Measurements from ENCODE around the gene B3GALT6.

B3GALT6 gene

DNA sequence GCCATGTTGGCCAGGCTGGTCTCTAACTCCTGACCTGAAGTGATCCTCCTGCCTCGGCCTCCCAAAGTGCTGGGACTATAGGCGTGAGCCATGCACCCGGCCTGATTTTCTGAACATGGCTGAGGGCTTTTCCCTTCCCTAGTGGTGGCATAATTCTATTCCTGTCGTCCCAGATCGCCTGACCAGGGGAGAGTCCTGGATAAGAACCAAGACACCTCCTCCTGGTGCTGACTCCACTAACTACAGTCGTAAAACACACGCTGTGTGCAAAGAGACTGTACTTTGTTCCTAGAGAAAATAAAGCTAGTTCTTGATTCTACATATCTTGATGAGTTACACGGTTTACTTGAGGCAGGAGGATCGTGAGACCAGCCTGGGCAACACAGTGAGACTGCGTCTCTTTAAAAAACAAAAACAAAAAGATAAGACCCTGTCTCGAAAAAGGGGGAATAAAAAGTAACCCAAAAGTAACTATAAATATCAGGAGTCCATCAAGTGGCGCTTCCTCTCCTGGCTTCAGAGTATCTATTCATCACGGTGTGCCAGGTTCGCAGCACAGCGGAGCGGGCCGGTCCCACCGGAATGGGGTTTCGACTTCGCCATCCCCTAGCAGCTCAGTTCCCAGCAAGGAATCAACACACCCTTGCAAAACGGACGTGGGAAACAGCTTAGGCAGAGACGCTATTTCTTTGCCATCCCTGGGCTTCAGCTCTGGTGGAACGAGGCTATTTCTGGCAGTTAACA is 1.2 kb upstream of the B3GALT6 start:
- no peak for DNase-seq (ENCODE audit: extremely low read depth in 1 of 2, low read depth in 1 of 2)

DNA sequence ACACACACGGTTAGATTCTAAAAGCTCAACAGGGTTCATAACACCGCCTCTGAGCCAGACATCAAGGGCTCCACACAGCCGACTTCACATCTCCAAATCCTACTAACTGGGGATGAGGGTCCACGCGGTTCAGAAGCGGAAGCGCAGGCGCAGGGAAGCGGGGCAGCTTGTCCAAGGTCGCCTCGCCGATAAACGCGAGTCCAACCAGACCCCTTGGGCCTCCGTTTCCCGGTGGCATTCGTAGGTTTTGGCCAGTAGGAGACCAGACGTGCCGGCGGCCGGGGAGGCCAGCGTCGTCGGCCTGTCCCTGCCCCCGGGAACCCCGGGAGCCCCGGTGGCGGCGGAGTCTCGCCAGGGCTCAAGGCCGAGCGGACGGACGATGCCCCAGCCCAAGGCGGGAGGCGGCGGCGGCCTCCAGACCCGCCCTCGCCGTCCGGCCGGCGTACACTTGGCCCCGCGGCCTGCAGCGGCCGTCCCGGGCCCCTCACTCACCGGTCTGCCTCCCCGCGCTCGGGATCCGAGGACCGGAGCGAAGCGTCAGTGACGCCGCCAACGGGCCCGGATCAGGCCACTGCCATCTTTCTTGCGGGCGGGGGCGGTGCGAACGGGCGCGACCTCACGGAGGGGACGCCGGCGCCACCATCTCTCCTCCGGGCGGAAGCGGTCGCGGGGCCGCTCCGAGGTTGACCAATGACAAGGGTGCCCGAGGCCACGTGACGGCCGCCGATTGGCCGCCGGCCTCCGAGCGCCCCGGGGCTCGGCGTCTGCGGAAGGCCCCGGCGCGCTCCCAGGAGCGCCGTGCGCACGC is 433 bp upstream of the B3GALT6 start, which contains the start of gene SDF4:
SDF4 (minus strand) TSS at position 602 of the 808 bp plus-strand sequence. CDS start 3,229 bp downstream, outside the sequence.
- peak; percentile 93 to 94 for DNase-seq (ENCODE audit: extremely low read depth in 1 of 2, low read depth in 1 of 2)

DNA sequence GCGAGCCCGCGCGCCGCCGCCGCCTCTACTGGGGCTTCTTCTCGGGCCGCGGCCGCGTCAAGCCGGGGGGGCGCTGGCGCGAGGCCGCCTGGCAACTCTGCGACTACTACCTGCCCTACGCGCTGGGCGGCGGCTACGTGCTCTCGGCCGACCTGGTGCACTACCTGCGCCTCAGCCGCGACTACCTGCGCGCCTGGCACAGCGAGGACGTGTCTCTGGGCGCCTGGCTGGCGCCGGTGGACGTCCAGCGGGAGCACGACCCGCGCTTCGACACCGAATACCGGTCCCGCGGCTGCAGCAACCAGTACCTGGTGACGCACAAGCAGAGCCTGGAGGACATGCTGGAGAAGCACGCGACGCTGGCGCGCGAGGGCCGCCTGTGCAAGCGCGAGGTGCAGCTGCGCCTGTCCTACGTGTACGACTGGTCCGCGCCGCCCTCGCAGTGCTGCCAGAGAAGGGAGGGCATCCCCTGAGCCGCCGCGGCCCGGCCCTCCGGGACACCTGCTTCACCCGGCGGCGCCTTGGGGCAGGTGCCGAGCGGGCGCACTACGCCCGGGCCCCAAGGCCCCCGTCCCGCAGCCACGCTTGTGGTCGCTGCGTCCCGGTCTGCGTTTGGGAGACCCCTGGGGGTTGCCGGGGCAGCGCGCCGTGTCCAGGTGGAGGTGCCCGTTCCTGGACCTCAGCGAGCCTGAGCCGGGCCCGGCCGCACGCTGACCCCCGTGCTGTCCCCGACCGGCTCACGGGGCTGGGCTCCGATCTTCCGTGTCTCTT is 944 bp downstream of the B3GALT6 start:
- DNase-seq (ENCODE audit: extremely low read depth in 1 of 2, low read depth in 1 of 2), result no peak

DNA sequence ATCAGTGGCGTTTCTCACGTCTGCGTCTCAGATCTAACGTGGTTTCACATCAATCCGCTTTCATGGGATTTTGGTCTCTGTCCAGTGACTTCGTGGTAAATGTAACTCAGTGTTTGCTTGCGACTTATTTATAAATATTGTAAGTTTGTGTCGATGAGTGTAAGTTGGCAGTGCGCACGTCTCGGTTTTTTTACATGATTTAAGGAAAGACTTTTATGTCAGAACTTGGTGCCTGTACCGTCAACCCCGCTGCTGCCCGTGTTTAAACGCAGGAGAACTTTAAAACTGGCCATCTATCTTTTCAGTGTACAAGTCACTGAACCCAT is 1.5 kb downstream of the B3GALT6 start:
- DNase-seq (ENCODE audit: extremely low read depth in 1 of 2, low read depth in 1 of 2), result no peak

DNA sequence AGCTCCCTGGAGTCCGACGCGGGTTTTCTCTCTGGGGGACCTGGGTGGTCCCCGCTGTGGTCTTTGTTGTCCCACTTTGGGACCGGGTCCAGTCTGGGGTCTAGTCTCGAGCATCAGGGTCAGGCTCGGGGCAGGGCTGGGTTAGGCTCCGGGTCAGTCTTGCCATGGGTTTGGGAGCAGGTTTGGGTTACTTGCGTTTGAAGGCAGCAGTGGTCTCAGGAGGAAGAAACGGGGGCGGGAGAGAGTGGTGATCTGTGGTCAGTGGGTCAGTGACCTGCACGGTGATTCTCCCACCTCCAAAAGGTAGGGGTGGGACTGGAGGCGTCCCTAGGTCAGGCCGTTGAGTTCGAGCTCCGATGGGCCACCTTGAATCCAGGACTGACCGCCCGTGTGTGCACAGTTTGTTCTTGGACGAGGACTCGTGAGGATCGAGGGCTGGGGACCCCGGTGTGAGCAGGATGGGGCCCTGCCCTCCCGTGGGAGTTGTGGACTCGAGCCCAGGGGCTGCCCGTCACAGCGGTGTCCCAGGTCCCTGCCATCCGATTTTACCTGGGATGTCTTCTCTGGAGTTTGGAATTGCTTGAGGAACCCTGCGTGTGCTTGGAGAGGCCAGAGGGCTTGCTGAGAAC is 2.3 kb downstream of the B3GALT6 start:
- no peak for DNase-seq (ENCODE audit: extremely low read depth in 1 of 2, low read depth in 1 of 2)

DNA sequence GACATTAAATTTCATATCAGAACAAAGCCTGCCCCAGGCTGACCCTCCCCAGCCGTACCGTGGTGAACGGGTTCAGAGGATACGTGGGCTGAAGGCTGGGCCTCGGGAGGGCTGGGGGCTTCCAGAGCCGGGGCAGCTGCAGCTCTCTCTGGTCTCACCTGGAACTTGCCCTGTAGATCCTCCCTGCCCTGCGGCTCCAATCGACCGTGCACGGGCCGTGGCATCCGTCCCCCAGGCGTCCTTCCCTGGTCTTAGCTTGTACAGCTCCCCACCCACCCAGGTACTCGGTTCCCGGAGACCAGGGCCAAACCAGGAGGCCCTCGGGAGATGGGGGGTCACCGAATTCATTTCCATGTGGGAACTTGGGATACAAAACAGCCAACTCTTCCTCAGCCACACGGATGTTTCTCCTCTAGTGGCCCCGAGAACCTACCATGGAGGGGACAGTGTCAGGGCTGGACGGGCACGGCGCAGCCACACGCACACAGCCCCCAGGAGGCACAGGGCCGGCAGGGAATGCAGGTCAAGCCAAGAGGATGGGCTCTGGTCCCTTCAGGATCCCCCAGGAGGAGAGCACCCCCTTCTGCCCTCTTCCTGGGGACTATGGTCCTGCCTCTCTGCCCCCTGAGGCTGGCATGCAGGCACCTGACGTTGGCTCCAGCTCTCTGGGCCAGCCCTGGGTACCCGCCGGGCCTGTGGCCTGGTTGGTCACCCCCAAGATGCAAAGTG is 3.1 kb downstream of the B3GALT6 start:
- no peak for DNase-seq (ENCODE audit: extremely low read depth in 1 of 2, low read depth in 1 of 2)

DNA sequence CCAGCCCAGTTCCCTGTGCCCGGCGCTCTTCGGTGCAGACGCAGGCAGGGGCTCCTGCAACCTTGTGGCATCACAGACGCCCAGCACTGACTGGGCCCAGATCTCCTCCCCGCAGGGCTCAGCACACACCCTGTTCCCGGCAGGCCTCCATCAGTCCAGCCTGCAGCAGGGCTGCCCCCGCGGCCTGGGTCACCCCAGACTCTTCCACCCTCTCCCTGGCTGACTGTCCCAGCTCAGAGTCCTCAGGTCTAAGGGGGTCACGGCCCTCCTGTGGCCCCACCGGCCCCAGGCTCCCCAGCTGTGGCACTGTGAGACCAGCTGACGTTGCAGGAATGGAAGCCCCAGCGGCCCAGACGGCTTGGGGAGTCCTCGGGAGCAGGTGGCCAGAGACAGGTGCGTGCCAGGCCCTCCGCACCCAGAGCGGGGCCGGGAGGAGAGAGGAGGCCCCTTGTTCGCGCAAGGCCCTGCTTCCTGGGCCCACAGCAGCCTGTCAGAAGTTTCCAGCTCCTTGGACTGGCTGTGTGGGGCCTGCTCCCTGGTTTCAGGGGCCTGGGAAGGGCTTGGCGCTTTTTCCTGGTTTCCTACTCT is 4.2 kb downstream of the B3GALT6 start:
- no peak for DNase-seq (ENCODE audit: extremely low read depth in 1 of 2, low read depth in 1 of 2)

DNA sequence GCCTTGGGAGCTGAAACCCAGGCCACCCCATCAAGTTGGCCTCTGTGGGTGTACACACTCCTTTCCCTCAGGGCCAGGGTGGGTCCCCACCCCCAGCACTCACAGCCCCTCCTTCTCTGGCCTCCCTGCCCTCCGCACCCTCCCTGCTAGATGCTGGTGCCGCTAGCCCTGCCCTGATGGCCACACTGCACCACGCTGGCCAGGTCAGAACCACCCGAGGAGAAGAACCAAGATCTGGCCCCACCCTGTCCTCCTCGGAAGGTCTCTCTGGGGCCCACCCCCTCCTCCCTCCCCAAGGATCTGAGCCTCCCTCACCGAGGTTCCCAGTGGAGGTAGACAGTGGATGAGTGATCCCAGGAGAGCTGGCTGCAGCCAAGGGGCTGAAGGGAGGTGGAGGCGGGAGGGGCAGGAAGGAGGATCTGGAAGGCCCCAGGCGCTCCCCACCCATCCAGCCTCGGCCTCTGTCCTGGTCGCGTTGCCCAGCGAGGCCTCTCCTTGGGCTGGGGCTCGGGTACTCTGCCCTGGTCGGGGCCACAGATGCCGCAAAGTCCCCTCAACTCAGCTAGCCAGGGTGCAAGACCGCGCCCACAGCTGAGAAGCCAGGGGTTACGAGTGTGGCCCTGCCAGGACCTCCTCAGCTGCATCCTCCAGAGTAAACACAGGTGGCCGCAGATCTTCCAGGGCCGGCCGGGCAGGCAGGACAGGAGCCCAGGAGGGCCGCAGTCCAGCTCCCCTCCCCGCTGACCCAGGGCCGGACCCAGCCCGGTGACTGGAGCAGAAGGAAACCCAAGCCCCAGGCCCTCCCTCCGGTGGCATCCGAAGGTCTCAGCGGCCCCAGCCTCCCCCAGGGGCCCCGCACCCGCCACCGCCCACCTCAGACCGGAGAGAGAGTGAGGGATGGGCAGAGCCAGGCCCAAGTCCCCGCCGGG is 5.2 kb downstream of the B3GALT6 start:
- DNase-seq (ENCODE audit: extremely low read depth in 1 of 2, low read depth in 1 of 2), result no peak

DNA sequence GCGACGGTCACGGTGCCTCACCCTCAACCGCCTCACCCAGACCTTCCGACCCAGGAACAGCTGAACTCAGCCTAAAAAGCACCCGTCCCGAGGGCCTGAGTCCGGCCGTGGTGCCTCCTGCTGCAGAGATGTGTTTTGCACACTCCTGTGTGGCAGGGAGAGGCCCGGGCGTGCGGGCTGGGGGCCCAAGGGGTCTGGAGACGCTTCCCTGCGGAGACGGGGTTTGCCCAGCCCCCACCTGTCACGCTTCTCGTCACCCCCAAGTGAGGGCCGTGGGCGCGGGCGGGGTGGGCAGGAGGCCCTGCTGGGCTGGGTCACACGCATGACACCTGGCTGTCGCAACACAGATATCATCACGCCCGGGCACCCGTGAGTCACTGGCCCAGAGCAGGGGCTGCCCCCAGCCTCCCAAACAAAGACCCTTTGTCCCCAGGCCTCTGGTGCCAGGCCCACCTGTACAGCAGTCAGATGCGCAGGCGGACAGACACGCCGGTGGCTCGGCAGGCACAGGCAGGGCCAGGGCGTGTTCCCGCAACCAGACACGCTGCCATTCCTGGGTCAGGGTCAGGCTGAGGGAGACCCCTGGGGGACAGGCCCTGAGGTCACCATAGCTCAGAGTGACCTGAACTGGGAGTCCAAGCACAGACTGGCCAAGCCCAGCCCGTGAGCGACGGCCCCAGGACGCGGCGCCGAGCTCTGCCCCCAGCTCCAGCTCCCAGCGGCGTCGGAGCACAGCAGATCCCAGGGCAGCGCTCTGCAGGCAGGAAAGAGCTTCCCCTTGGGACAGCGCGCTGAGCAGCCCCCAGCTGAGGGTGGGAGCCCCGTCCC is 6.1 kb downstream of the B3GALT6 start:
- DNase-seq (ENCODE audit: extremely low read depth in 1 of 2, low read depth in 1 of 2), result no peak

DNA sequence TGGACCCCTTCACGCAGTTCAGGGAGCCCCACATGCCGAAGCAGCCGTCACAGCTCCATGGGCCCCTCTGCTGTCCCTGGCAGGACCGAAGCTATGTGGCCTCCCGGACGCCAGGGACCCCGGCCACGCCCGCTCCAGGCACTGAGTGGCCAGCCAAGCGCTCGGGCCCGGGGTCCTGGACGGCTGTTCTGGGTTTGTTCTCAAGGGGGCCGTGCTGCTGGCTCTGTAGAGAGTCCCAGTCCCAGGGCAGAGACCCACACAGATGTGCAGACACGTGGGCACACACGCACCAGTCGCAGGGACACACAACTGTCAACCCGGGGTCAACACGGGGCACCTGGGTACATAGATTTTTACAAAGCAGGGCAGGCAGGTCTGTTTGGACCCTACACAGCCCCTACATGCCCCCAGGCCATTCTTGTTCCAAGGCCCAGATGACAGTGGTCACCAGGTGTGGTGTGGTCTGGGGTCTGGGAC is 6.7 kb downstream of the B3GALT6 start:
- no peak for DNase-seq (ENCODE audit: extremely low read depth in 1 of 2, low read depth in 1 of 2)

DNA sequence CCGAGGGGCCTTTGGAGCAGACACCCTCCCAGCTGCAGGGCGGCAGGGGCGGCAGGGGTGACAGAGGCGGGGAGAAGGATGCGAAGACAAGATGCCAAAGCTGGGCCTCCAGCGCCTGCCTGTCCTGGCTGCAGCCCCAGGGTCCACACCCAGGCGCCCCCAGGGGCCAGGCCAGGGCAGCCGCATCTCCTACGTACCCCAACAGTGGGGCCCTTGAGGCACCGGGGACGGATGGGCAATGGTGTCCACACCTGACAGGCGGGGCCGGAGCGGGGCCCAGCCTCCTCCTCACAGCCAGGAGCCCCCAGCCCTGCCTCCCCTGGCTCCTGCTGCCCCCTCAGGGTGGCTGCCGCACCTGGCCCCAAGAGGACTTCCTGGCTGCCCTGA is 7.2 kb downstream of the B3GALT6 start:
- no peak for DNase-seq (ENCODE audit: extremely low read depth in 1 of 2, low read depth in 1 of 2)

DNA sequence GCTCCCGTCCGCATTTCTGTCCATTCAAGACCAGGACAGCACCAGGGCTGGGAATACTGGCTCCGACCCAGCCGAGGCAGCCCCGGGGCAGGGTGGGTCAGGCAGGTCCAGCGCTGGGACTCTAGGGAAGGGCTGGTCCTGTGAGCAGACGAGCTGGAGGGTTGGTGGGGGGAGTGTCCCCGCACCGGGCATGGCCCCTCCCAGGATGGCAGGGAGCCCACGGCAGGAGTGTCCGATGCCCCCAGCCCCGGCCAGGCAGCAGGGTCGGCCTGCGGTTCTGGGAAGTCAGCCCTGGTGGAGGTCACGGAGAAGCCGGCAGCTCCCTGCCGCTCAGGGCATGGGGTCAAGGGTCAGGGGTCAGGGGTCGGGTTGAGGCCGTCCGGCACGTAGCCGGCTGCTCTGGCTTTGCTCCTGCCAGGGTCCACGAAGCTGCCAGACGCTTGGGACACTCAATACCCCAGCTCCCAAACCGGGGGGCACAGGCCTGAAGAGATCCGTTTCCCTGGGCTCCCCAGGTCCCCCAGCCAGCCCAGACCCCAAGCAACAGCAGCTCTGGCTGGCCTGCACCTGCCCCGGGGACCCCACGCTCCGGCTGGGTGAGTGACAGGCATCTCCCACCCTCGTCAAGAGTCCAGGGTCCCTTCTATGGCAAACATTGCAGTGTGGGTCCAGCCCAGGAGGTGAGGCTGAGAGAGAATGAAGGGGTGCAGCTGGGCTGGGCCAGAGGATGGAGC is 7.7 kb downstream of the B3GALT6 start:
- no peak for DNase-seq (ENCODE audit: extremely low read depth in 1 of 2, low read depth in 1 of 2)

DNA sequence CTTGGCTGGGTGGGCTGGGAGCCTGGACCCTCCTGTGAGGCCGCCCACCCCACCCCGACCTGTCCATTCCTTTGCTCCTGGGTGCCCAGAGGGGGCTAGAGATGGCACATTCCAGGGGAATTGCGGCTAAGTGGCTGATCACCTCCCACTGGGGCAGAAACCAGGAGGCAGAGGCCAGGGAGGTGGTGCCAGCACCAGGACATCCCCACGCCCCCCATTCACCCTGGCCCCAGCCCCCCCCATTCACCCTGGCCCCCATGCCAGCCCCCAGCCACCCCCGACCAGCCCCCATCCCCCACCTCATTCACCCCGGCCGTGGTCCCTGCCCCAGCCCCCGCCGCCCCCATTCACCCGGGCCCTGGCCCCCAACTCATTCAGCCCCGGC is 8.3 kb downstream of the B3GALT6 start:
- DNase-seq (ENCODE audit: extremely low read depth in 1 of 2, low read depth in 1 of 2), result no peak

DNA sequence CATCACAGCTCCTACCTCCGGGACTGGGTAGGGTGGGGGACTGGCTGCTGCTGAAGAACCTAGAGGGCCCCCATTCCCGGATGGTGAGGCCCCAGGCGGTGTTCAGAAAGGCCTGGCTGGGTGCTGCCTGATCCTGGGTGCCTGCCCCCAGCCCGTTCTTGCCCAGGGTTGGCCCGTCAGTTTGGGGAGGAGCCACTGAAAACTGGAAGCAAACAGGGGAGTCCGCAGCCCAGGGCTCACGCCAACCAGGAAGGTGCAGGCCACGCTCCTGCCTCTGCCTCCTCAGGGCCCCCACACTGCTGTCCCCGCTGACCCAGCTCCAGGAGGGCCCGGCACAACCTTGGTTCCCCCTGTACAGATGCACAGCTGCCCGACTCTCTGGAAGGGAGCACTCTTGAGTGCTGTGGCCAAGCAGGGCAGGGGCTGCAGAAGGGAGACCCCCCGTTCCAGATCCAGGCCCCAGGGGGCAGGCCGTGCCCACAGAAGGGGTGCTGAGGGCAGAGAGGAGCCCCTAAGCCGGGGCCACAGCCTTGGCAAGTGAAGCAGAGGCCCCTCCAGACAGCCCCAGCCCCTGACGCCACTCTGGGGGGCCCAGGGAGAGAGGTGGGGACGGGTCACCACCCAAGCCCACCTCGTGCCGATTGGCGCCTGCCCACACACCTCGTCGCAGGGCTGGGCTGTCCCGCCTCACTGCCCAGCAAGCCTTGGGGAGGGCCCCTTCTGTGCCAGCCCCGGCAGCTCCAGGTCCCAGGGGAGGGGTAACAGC is 9.0 kb downstream of the B3GALT6 start:
- no peak for DNase-seq (ENCODE audit: extremely low read depth in 1 of 2, low read depth in 1 of 2)

DNA sequence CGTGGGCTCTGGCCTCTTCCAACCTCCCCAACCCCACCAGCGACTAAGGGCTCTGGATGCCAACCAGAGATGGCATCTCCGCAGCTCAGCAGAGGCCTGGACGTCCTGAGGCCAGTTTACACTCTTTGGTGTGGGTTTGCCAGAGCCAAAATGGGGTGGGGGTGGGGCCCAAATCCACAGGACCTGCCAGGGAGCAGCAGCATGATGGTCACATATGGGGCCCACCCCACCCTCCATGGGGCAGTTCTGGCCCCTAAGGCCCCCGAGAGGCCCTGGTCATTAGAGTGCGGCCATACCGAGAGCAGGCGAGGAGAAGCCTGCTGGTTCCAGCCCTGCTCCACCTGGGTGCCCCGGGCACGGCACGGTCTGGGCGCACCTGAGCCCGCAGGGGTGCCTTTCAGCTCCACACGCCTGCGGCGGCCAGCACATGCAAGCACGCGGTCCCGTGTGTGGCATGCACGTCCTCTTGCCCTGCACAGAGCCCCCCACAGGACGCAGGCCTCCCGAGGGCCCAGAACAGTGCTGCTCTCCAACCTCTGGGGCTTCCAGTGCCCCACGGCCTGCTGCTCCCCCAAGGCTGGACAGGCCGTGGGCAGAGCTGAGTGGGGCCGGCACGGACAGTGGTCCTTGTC is 9.7 kb downstream of the B3GALT6 start:
- DNase-seq (ENCODE audit: extremely low read depth in 1 of 2, low read depth in 1 of 2), result no peak

All from stimulated activated CD8-positive, alpha-beta memory T cell treated with anti-CD3 and anti-CD28 coated beads, Interleukin-7, amount 100 ng/mL, for 48 hours (primary cell).